H1 (cell line): ENCODE data around the gene CD4. TPM values are rescaled to one million over a fixed set of nuclear protein-coding genes. Genes with fewer than 3 reads are reported as not detected.

Source experiments
- BCL11A ChIP-seq, 2 experiments: IDR thresholded peaks; one replicate each; pipeline ENCODE4 v1.6.1; 2011; ENCODE audit warnings: low read depth in 2 of 2, low read length in 2 of 2, mild to moderate bottlenecking in 2 of 2
- CHD2 ChIP-seq: IDR thresholded peaks from 2 replicates; pipeline ENCODE4 v1.6.1; 2012; ENCODE audit warnings: low read length, improper control_type of control experiment
- CREB1 ChIP-seq: IDR thresholded peaks from 2 replicates; pipeline ENCODE4 v1.6.1; 2012; ENCODE audit warnings: inconsistent platforms
- CTBP2 ChIP-seq: IDR thresholded peaks from 2 replicates; pipeline ENCODE4 v1.7.0; 2011; ENCODE audit warnings: borderline replicate concordance, mild to moderate bottlenecking, moderate library complexity, mixed read lengths, low read length; ENCODE audit not compliant: insufficient read depth, insufficient read length
- EZH2 ChIP-seq: fragments of 200-600 bp; sonication (generic); IDR thresholded peaks from 2 replicates; pipeline ENCODE4 v1.7.1; 2012; ENCODE audit warnings: low read depth, mild to moderate bottlenecking, moderate library complexity, low read length, inconsistent platforms; ENCODE audit not compliant: severe bottlenecking
- GABPA ChIP-seq: IDR thresholded peaks from 2 replicates; pipeline ENCODE4 v1.6.1; 2011; ENCODE audit warnings: mild to moderate bottlenecking, low read length, moderate library complexity, borderline replicate concordance; ENCODE audit not compliant: insufficient read depth
- HDAC2 ChIP-seq, 2 experiments: fragments of 300-600 bp in 1 of 2; sonication (generic) in 1 of 2; IDR thresholded peaks; 2 replicates each; pipeline ENCODE4 v1.6.1; 2011 to 2012; ENCODE audit warnings: low read depth in 2 of 2, low read length in 2 of 2, mild to moderate bottlenecking in 2 of 2, moderate library complexity in 2 of 2, borderline replicate concordance in 1 of 2, inconsistent platforms in 1 of 2
- KDM5A ChIP-seq: fragments of 200-600 bp; IDR thresholded peaks from 2 replicates; pipeline ENCODE4 v1.7.1; 2012; ENCODE audit warnings: mild to moderate bottlenecking, low read length, inconsistent platforms, mixed read lengths
- MAFK ChIP-seq: IDR thresholded peaks from 2 replicates; pipeline ENCODE4 v1.6.1; 2012; ENCODE audit warnings: low read depth, mild to moderate bottlenecking, improper control_type of control experiment, low read length
- PHF8 ChIP-seq: fragments of 200-600 bp; sonication (generic); conservative IDR thresholded peaks from 2 replicates; pipeline ENCODE4 v1.7.1; 2012; ENCODE audit warnings: low read depth, mild to moderate bottlenecking, inconsistent platforms, low read length, moderate library complexity
- POLR2A ChIP-seq, 2 experiments: IDR thresholded peaks; 1 replicate in 1 of 2; 2 replicates in 1 of 2; pipeline ENCODE4 v1.6.1; 2011; ENCODE audit warnings: low read depth in 2 of 2, low read length in 2 of 2, mild to moderate bottlenecking in 2 of 2; ENCODE audit errors: control extremely low read depth in 1 of 2
- POLR2AphosphoS5 ChIP-seq: IDR thresholded peaks from 2 replicates; pipeline ENCODE4 v1.6.1; 2011; ENCODE audit warnings: low read depth, low read length
- POU5F1 ChIP-seq: IDR thresholded peaks from 2 replicates; pipeline ENCODE4 v1.6.1; 2011; ENCODE audit warnings: low read depth, mild to moderate bottlenecking, low read length, moderate library complexity
- SUZ12 ChIP-seq: fragments of 200-600 bp; sonication (generic); IDR thresholded peaks from 2 replicates; pipeline ENCODE4 v1.6.1; 2012; ENCODE audit warnings: mild to moderate bottlenecking, inconsistent platforms, low read length, moderate library complexity, mixed read lengths
- TCF12 ChIP-seq: IDR thresholded peaks from 2 replicates; pipeline ENCODE4 v1.6.1; 2011; ENCODE audit warnings: low read depth, mild to moderate bottlenecking, low read length
- TEAD4 ChIP-seq: IDR thresholded peaks from 2 replicates; pipeline ENCODE4 v1.6.1; 2012; ENCODE audit warnings: low read depth, low read length, inconsistent platforms, mixed read lengths
- polyA plus RNA-seq, 7 experiments: library from polyadenylated mRNA; depleted of rRNA in 3 of 7; stranded (reverse) in 5 of 7; unstranded in 2 of 7; fragments of >200 nt in 5 of 7; fragments of 200-250 nt in 2 of 7; gene quantifications; 1 replicate in 5 of 7; 2 replicates in 1 of 7; 4 replicates in 1 of 7; pipeline versions ENCODE4 v1.2.1 to v1.2.3, GENCODE V29; 2011 to 2013; ENCODE audit warnings: missing spikeins in 2 of 7, mixed read lengths in 2 of 7
- total RNA-seq: library from RNA; stranded (reverse); fragmentation: NEBNext Ultra II Directional; extraction: Animal tissue kit (Norgen Biotek cat#: 25700); gene quantifications from 2 replicates; pipeline ENCODE4 v1.2.1, GENCODE V29; 2021
- TF ChIP-seq, protein P1 (sequence below), 3 experiments: IDR thresholded peaks; 1 replicate in 2 of 3; 2 replicates in 1 of 3; pipeline versions ENCODE4 v1.5.1 to v1.6.1; 2011; ENCODE audit warnings: low read length in 3 of 3, mild to moderate bottlenecking in 3 of 3, inconsistent platforms in 2 of 3, low read depth in 1 of 3, moderate library complexity in 1 of 3; ENCODE audit not compliant: insufficient read depth in 1 of 3; ENCODE audit errors: control extremely low read depth in 1 of 3
- TF ChIP-seq, protein P2 (sequence below): IDR thresholded peaks from 2 replicates; pipeline ENCODE4 v1.6.1; 2012; ENCODE audit warnings: inconsistent platforms

CD4 gene
- total and polyA plus RNA-seq, 2 of the 8 experiments (the other 6 are each of a cell fraction or from before 2014, with no cell fraction given) = 3.4 to 5.1 TPM

GRCh38 chr12:6764011-6764828, 25.1 kb upstream of the CD4 start (continued):
- peak; percentile 24; the same call in 1 of the 2 replicates for TF ChIP-seq POU5F1
- no peak for TF ChIP-seq GABPA
- TF ChIP-seq KDM5A = no peak
- peak; percentile 68 to 98 for TF ChIP-seq HDAC2 (IDR thresholded peaks at IDR 0.05; ENCODE audit: borderline replicate concordance in 1 of 2, low read depth in 2 of 2, low read length in 2 of 2)
- peak; percentile 82; the same call in 1 of the 2 replicates for TF ChIP-seq CHD2
- no peak for TF ChIP-seq BCL11A (IDR thresholded peaks at IDR 0.05; ENCODE audit: low read depth in 2 of 2, low read length in 2 of 2)
- 0 out of 2 replicates have a peak, but pooled peaks have one; percentile 5 for TF ChIP-seq TCF12
- TF ChIP-seq CTBP2 = peak; percentile 75
- no peak for TF ChIP-seq EZH2
- peak; percentile 47; the same call in 1 of the 2 replicates for TF ChIP-seq SUZ12
- TF ChIP-seq, protein P1, sequence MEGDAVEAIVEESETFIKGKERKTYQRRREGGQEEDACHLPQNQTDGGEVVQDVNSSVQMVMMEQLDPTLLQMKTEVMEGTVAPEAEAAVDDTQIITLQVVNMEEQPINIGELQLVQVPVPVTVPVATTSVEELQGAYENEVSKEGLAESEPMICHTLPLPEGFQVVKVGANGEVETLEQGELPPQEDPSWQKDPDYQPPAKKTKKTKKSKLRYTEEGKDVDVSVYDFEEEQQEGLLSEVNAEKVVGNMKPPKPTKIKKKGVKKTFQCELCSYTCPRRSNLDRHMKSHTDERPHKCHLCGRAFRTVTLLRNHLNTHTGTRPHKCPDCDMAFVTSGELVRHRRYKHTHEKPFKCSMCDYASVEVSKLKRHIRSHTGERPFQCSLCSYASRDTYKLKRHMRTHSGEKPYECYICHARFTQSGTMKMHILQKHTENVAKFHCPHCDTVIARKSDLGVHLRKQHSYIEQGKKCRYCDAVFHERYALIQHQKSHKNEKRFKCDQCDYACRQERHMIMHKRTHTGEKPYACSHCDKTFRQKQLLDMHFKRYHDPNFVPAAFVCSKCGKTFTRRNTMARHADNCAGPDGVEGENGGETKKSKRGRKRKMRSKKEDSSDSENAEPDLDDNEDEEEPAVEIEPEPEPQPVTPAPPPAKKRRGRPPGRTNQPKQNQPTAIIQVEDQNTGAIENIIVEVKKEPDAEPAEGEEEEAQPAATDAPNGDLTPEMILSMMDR (IDR thresholded peaks at IDR 0.05; ENCODE audit: control extremely low read depth in 1 of 3, insufficient read depth in 1 of 3, low read depth in 1 of 3, low read length in 3 of 3) = no peak
- TF ChIP-seq POLR2AphosphoS5 = no peak
- TF ChIP-seq, protein P2, sequence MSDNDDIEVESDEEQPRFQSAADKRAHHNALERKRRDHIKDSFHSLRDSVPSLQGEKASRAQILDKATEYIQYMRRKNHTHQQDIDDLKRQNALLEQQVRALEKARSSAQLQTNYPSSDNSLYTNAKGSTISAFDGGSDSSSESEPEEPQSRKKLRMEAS = no peak
- TF ChIP-seq TEAD4 = peak; percentile 62; the same call in 1 of the 2 replicates
- TF ChIP-seq PHF8 = no peak
- no peak for TF ChIP-seq MAFK
- TF ChIP-seq POLR2A (IDR thresholded peaks at IDR 0.05; ENCODE audit: control extremely low read depth in 1 of 2, low read depth in 2 of 2, low read length in 2 of 2) = peak in 1 of 2 experiments; percentile 33; a peak in 1 of 3 replicates
- TF ChIP-seq CREB1 = peak; percentile 47; the same call in 1 of the 2 replicates
